Neural cell (in vitro differentiated cells): Measurements from ENCODE around the gene SACM1L. TPM values are rescaled to one million over a fixed set of nuclear protein-coding genes. Genes with fewer than 3 reads are reported as not detected.

Source experiments
- H2AFZ ChIP-seq: fragments of 200-600, 300-800 bp; sonication (generic), shearing (Covaris generic); 2 replicates; pipeline ENCODE4 v1.6.0; 2014; ENCODE audit warnings: low read depth, mild to moderate bottlenecking, antibody characterized with exemption, low read length, moderate library complexity
- H3F3A ChIP-seq: fragments of 200-600 bp; shearing (Covaris generic); 2 replicates; pipeline ENCODE4 v1.6.1; 2016; ENCODE audit warnings: mild to moderate bottlenecking, moderate library complexity, mixed read lengths, antibody characterized with exemption, low read length; ENCODE audit not compliant: insufficient read depth, poor library complexity, severe bottlenecking
- H3K27ac ChIP-seq: fragments of 200-600, 300-800 bp; sonication (generic), shearing (Covaris generic); 2 replicates; pipeline ENCODE4 v1.5.1; 2014; ENCODE audit warnings: mild to moderate bottlenecking, low read length, moderate library complexity
- H3K27me3 ChIP-seq: fragments of 300-800, 200-600 bp; sonication (generic), shearing (Covaris generic); 2 replicates; pipeline ENCODE4 v1.6.0; 2014; ENCODE audit warnings: mild to moderate bottlenecking, low read depth, low read length, moderate library complexity; ENCODE audit not compliant: insufficient read depth
- H3K36me3 ChIP-seq: fragments of 300-800, 200-600 bp; sonication (generic), shearing (Covaris generic); 2 replicates; pipeline ENCODE4 v1.5.1; 2014; ENCODE audit warnings: mild to moderate bottlenecking, antibody characterized with exemption, low read length, moderate library complexity; ENCODE audit not compliant: insufficient read depth
- H3K4me2 ChIP-seq: fragments of 300-800, 200-600 bp; sonication (generic), shearing (Covaris generic); 2 replicates; pipeline ENCODE4 v1.6.0; 2014; ENCODE audit warnings: mild to moderate bottlenecking, low read length
- H3K4me3 ChIP-seq: fragments of 300-800, 200-600 bp; sonication (generic), shearing (Covaris generic); 2 replicates; pipeline ENCODE4 v1.5.1; 2014; ENCODE audit warnings: mild to moderate bottlenecking, low read length, moderate library complexity
- H3K79me2 ChIP-seq: fragments of 200-600 bp; shearing (Covaris generic); replicated peaks from 2 replicates; pipeline ENCODE4 v1.6.0; 2014; ENCODE audit warnings: mild to moderate bottlenecking, low read length, moderate library complexity; ENCODE audit not compliant: insufficient read depth
- H3K9ac ChIP-seq: fragments of 300-800, 200-600 bp; sonication (generic), shearing (Covaris generic); 2 replicates; pipeline ENCODE4 v1.6.1; 2016; ENCODE audit warnings: mild to moderate bottlenecking, low read length, mixed read lengths
- H3K9me2 ChIP-seq: fragments of 200-600 bp; shearing (Covaris generic); 2 replicates; pipeline ENCODE4 v1.6.1; 2016; ENCODE audit warnings: mild to moderate bottlenecking, low read length, mixed read lengths; ENCODE audit not compliant: insufficient read depth
- H3K9me3 ChIP-seq: fragments of 200-600, 300-800 bp; sonication (generic), shearing (Covaris generic); 2 replicates; pipeline ENCODE4 v1.6.1; 2016; ENCODE audit warnings: mild to moderate bottlenecking, mixed run types, low read length, moderate library complexity, mixed read lengths
- H4K20me1 ChIP-seq: fragments of 200-600 bp; shearing (Covaris generic); 2 replicates; pipeline ENCODE4 v1.6.1; 2016; ENCODE audit warnings: mild to moderate bottlenecking, mixed run types; ENCODE audit not compliant: insufficient read depth
- CTCF ChIP-seq: fragments of 450-650 bp; IDR thresholded peaks from 2 replicates; pipeline ENCODE4 v1.5.1; 2014; ENCODE audit warnings: antibody characterized with exemption, mild to moderate bottlenecking, moderate library complexity; ENCODE audit not compliant: poor library complexity, severe bottlenecking
- EP300 ChIP-seq: fragments of 450-650 bp; conservative IDR thresholded peaks from 2 replicates; pipeline ENCODE4 v1.6.1; 2014; ENCODE audit warnings: antibody characterized with exemption, mild to moderate bottlenecking, moderate library complexity; ENCODE audit not compliant: poor library complexity, severe bottlenecking
- EZH2 ChIP-seq: fragments of 200-600, 300-800 bp; shearing (Covaris generic), sonication (generic); IDR thresholded peaks from 2 replicates; pipeline ENCODE4 v1.6.1; 2014; ENCODE audit warnings: antibody characterized with exemption, low read length, borderline replicate concordance, mild to moderate bottlenecking; ENCODE audit not compliant: insufficient read depth, poor library complexity, severe bottlenecking
- MXI1 ChIP-seq: fragments of 450-650 bp; conservative IDR thresholded peaks from 2 replicates; pipeline ENCODE4 v1.6.1; 2014; ENCODE audit warnings: antibody characterized with exemption, mild to moderate bottlenecking; ENCODE audit not compliant: poor library complexity, severe bottlenecking
- POLR2AphosphoS5 ChIP-seq: IDR thresholded peaks from 2 replicates; pipeline ENCODE4 v1.6.1; 2012
- RAD21 ChIP-seq: fragments of 450-650 bp; conservative IDR thresholded peaks from 2 replicates; pipeline ENCODE4 v1.6.1; 2014; ENCODE audit warnings: antibody characterized with exemption, mild to moderate bottlenecking, moderate library complexity
- REST ChIP-seq: IDR thresholded peaks from 2 replicates; pipeline ENCODE4 v1.6.1; 2012; ENCODE audit warnings: borderline replicate concordance
- SMC3 ChIP-seq: fragments of 450-650 bp; conservative IDR thresholded peaks from 2 replicates; pipeline ENCODE4 v1.6.1; 2014; ENCODE audit warnings: antibody characterized with exemption, mild to moderate bottlenecking, moderate library complexity; ENCODE audit not compliant: poor library complexity
- TAF1 ChIP-seq: IDR thresholded peaks from 2 replicates; pipeline ENCODE4 v1.6.1; 2012; ENCODE audit warnings: low read depth
- polyA plus RNA-seq: library from polyadenylated mRNA; depleted of rRNA; stranded (reverse); fragments of >200 nt; gene quantifications from 2 replicates; pipeline ENCODE4 v1.2.3, GENCODE V29; 2014

Gene SACM1L
- polyA plus RNA-seq, 1 donor from 2014 or later = 66.2 TPM

- Histone ChIP-seq H3K36me3 (no peaks in the 10 kb centered on the region), H3K27me3 (no peaks in the 10 kb centered on the region), H3K4me3 (no peak overlapping the region), H3K9ac (no peak overlapping the region), H3K79me2 (no peaks in the 10 kb centered on the region), H4K20me1 (no peaks in the 10 kb centered on the region), H3K27ac (no peak overlapping the region), H2AFZ (no peak overlapping the region), H3K9me3 (no peaks in the 10 kb centered on the region), H3K9me2 (no peaks in the 10 kb centered on the region), H3K4me2 (no peak overlapping the region), H3F3A (no peaks in the 10 kb centered on the region)
- TF ChIP-seq EP300 (no peak), EZH2 (no peak), TAF1 (no peak), SMC3 (no peak), RAD21 (no peak), POLR2AphosphoS5 (no peak), REST (no peak), CTCF (no peak), MXI1 (no peak)
These were observed 27.7 kb downstream of the SACM1L start for GRCh38 chr3:45716790-45717336.

- Histone ChIP-seq H3K9ac (no peak overlapping the region), H3K27me3 (no peaks in the 10 kb centered on the region), H3F3A (no peaks in the 10 kb centered on the region), H2AFZ (no peak overlapping the region), H4K20me1 (no peaks in the 10 kb centered on the region), H3K9me2 (no peaks in the 10 kb centered on the region), H3K27ac (no peak overlapping the region), H3K4me3 (no peak overlapping the region), H3K9me3 (no peaks in the 10 kb centered on the region), H3K79me2 (no peaks in the 10 kb centered on the region), H3K4me2 (no peak overlapping the region), H3K36me3 (peaks cover 5% of the 10 kb centered on the region)
- no peak for TF ChIP-seq EP300
- no peak for TF ChIP-seq RAD21
- TF ChIP-seq SMC3 = no peak
- no peak for TF ChIP-seq POLR2AphosphoS5
- TF ChIP-seq CTCF = no peak
- no peak for TF ChIP-seq TAF1
- no peak for TF ChIP-seq MXI1
- TF ChIP-seq REST = no peak
- no peak for TF ChIP-seq EZH2
These were observed 30.7 kb downstream of the SACM1L start for GRCh38 chr3:45719655-45720487.
